Keratinocyte (primary cell): Measurements from ENCODE around the gene SERINC5.
"Not testable (repeated sequence)": the region's sequence is repeated elsewhere in the genome, so short reads cannot be mapped to it uniquely, and the experiment has no call there.

Experiments used
- CTCF ChIP-seq, 3 experiments: IDR thresholded peaks in 1 of 3; conservative IDR thresholded peaks in 1 of 3; optimal IDR thresholded peaks in 1 of 3; 2 replicates in 2 of 3; 3 replicates in 1 of 3; pipeline versions ENCODE3 to v1.5.1; 2011; ENCODE audit warnings: low read length in 3 of 3, mild to moderate bottlenecking in 3 of 3, moderate library complexity in 2 of 3, control low read depth in 1 of 3, inconsistent platforms in 1 of 3; ENCODE audit not compliant: insufficient read depth in 2 of 3; ENCODE audit errors: extremely low read depth in 1 of 3
- EZH2 ChIP-seq: IDR thresholded peaks from one replicate; pipeline ENCODE4 v1.6.1; 2012; ENCODE audit warnings: inconsistent platforms, mild to moderate bottlenecking, low read length, moderate library complexity

GRCh38 chr5:80136798-80137197 lies 119.0 kb downstream of the SERINC5 start:
- TF ChIP-seq CTCF (optimal IDR thresholded peaks at IDR 0.05 in 1 of 3, IDR thresholded peaks at IDR 0.05 in 1 of 3, conservative IDR thresholded peaks at IDR 0.05 in 1 of 3; ENCODE audit: extremely low read depth in 1 of 3, insufficient read depth in 2 of 3, low read length in 3 of 3); EZH2: not testable (repeated sequence)
